Measurements from ENCODE around the gene CLASP1.
A peak's percentile ranks its signal among the peaks of the same experiment; 100 is the strongest.

Gene CLASP1

GRCh38 chr2:121595012-121595891, 54.0 kb downstream of the CLASP1 start:
- Histone ChIP-seq H2AFZ (ENCODE audit: low read depth, low read length) (no peak overlapping the region), H3K4me2 (ENCODE audit: low read length) (peak overlapping the region; percentile 75), H3K9me3 (ENCODE audit: insufficient read depth, low read length) (no peaks in the 10 kb centered on the region), H3K9ac (ENCODE audit: low read length) (peak overlapping the region; percentile 56; the same call in 1 of the 2 replicates), H3K27me3 (ENCODE audit: low read depth, low read length) (no peaks in the 10 kb centered on the region), H3K79me2 (ENCODE audit: low read length) (peaks cover 56% of the 10 kb centered on the region), H4K20me1 (ENCODE audit: insufficient read depth, low read length) (peaks cover 25% of the 10 kb centered on the region), H3K36me3 (replicated peaks; ENCODE audit: low read depth, low read length) (peaks cover 2% of the 10 kb centered on the region), H3K4me3 (ENCODE audit: low read length) (peak overlapping the region; percentile 71; the same call in 1 of the 2 replicates), H3K27ac (ENCODE audit: low read length) (peak overlapping the region; percentile 88), H3K4me1 (ENCODE audit: low read length) (peaks cover 63% of the 10 kb centered on the region)
- TF ChIP-seq CTCF (IDR thresholded peaks at IDR 0.05; ENCODE audit: low read depth, low read length) (no peak), EZH2phosphoT487 (IDR thresholded peaks at IDR 0.05; ENCODE audit: low read depth) (no peak)

GRCh38 chr2:121591199-121591598, 58.1 kb downstream of the CLASP1 start:
- H3K4me2 ChIP-seq (ENCODE audit: low read length), result no peak overlapping the region
- peaks cover 10% of the 10 kb centered on the region for H3K36me3 ChIP-seq (replicated peaks; ENCODE audit: low read depth, low read length)
- H3K79me2 ChIP-seq (ENCODE audit: low read length), result peaks cover 47% of the 10 kb centered on the region

DNA sequence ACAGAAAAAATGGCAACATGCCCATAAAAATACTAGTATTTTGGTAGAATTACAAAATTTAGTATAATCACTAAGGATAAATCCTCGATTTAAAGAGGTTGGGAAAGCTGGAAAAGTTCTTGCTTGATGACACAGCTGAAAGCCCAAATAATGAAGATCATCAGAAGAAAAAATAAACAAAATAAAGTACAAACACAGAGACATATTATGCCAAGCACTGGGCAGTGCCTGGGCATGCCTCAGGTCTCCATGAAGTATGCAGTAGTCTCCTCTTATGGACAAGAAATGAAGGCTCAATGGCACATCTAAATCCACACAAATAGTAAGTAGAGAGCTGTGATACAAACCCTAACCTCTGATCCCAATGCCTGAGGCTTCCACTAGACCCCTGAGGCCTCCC, 60.9 kb downstream of the CLASP1 start:
- Histone ChIP-seq H3K4me2 (ENCODE audit: low read length) (no peak overlapping the region), H3K27me3 (ENCODE audit: low read depth, low read length) (no peaks in the 10 kb centered on the region), H4K20me1 (ENCODE audit: insufficient read depth, low read length) (peaks cover 39% of the 10 kb centered on the region), H3K9ac (ENCODE audit: low read length) (no peak overlapping the region), H3K4me1 (ENCODE audit: low read length) (peaks cover 18% of the 10 kb centered on the region), H3K4me3 (ENCODE audit: low read length) (no peak overlapping the region), H3K79me2 (ENCODE audit: low read length) (peaks cover 40% of the 10 kb centered on the region), H3K27ac (ENCODE audit: low read length) (no peak overlapping the region), H3K36me3 (replicated peaks; ENCODE audit: low read depth, low read length) (peaks cover 8% of the 10 kb centered on the region), H2AFZ (ENCODE audit: low read depth, low read length) (no peak overlapping the region), H3K9me3 (ENCODE audit: insufficient read depth, low read length) (no peaks in the 10 kb centered on the region)
- TF ChIP-seq EZH2phosphoT487 (IDR thresholded peaks at IDR 0.05; ENCODE audit: low read depth) (no peak), CTCF (IDR thresholded peaks at IDR 0.05; ENCODE audit: low read depth, low read length) (no peak)

More at GRCh38 chr2:121591199-121591598, 58.1 kb downstream of the CLASP1 start:
- Histone ChIP-seq H3K9ac (ENCODE audit: low read length) (no peak overlapping the region), H3K4me1 (ENCODE audit: low read length) (peaks cover 23% of the 10 kb centered on the region), H2AFZ (ENCODE audit: low read depth, low read length) (no peak overlapping the region), H3K4me3 (ENCODE audit: low read length) (no peak overlapping the region), H3K9me3 (ENCODE audit: insufficient read depth, low read length) (no peaks in the 10 kb centered on the region), H3K27ac (ENCODE audit: low read length) (no peak overlapping the region), H3K27me3 (ENCODE audit: low read depth, low read length) (no peaks in the 10 kb centered on the region), H4K20me1 (ENCODE audit: insufficient read depth, low read length) (peaks cover 33% of the 10 kb centered on the region)
- no peak for TF ChIP-seq CTCF (IDR thresholded peaks at IDR 0.05; ENCODE audit: low read depth, low read length)
- no peak for TF ChIP-seq EZH2phosphoT487 (IDR thresholded peaks at IDR 0.05; ENCODE audit: low read depth)

- no peak overlapping the region for H3K9ac ChIP-seq (ENCODE audit: low read length)
- no peak for TF ChIP-seq EZH2phosphoT487 (IDR thresholded peaks at IDR 0.05; ENCODE audit: low read depth)
- H3K4me3 ChIP-seq (ENCODE audit: low read length), result no peak overlapping the region
- peaks cover 40% of the 10 kb centered on the region for H3K79me2 ChIP-seq (ENCODE audit: low read length)
- no peaks in the 10 kb centered on the region for H3K27me3 ChIP-seq (ENCODE audit: low read depth, low read length)
- no peak overlapping the region for H2AFZ ChIP-seq (ENCODE audit: low read depth, low read length)
- peaks cover 43% of the 10 kb centered on the region for H4K20me1 ChIP-seq (ENCODE audit: insufficient read depth, low read length)
- H3K4me1 ChIP-seq (ENCODE audit: low read length), result peaks cover 17% of the 10 kb centered on the region
- no peaks in the 10 kb centered on the region for H3K9me3 ChIP-seq (ENCODE audit: insufficient read depth, low read length)
- H3K27ac ChIP-seq (ENCODE audit: low read length), result no peak overlapping the region
- peaks cover 8% of the 10 kb centered on the region for H3K36me3 ChIP-seq (replicated peaks; ENCODE audit: low read depth, low read length)
- H3K4me2 ChIP-seq (ENCODE audit: low read length), result no peak overlapping the region
These were observed 62.1 kb downstream of the CLASP1 start for GRCh38 chr2:121587131-121587530.
